WI38 (cell line): ENCODE data around the gene BLNK.
A peak's percentile ranks its signal among the peaks of the same experiment; 100 is the strongest.

Source experiments
- H3K4me3 ChIP-seq: 2 replicates; pipeline ENCODE4 v1.5.1; 2011; ENCODE audit warnings: low read depth, mild to moderate bottlenecking, control low read depth, low read length
- CTCF ChIP-seq: IDR thresholded peaks from 2 replicates; pipeline ENCODE4 v1.5.1; 2012; ENCODE audit warnings: low read depth, mild to moderate bottlenecking, control low read depth, low read length

Gene BLNK

DNA sequence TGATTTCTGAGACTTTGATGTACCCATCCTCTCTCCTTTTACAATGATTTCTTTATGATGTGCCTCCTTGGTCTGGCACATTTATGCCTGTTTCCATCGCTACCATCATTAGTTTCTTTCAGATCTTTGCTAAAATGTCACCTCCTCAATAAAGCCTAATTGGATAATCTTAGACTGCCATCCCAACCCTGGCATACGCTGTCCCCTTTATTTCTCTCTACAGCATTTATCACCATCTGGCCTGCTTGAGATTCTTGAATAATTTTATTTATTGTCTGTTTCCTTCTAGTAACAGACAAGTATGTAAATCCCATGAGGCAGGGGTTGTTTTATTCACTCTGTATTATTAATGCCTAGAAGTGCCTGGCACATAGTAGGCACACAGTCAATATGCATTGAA, 26.1 kb upstream of the BLNK start:
- TF ChIP-seq CTCF = no peak
- H3K4me3 ChIP-seq = no peak overlapping the region

DNA sequence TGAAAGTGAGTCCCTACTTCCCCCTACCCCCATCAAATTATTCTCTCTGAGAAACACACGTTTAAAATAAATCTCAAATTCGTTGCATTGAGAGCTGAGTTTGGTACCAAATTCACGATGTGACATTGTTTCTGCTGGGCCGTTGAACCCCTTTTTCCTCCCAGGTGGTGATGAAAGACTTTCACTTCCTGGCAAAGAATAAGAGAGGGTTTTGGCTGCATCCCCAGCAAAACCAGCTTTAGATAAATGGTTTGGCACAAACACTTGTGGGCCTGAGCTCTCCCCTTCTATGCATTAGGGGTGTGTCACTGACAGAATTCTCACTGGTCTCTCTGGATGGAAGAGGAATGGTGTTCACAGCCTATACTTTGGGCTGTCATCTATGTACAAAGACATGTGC, 24.1 kb upstream of the BLNK start:
- H3K4me3 ChIP-seq = no peak overlapping the region
- TF ChIP-seq CTCF = no peak

DNA sequence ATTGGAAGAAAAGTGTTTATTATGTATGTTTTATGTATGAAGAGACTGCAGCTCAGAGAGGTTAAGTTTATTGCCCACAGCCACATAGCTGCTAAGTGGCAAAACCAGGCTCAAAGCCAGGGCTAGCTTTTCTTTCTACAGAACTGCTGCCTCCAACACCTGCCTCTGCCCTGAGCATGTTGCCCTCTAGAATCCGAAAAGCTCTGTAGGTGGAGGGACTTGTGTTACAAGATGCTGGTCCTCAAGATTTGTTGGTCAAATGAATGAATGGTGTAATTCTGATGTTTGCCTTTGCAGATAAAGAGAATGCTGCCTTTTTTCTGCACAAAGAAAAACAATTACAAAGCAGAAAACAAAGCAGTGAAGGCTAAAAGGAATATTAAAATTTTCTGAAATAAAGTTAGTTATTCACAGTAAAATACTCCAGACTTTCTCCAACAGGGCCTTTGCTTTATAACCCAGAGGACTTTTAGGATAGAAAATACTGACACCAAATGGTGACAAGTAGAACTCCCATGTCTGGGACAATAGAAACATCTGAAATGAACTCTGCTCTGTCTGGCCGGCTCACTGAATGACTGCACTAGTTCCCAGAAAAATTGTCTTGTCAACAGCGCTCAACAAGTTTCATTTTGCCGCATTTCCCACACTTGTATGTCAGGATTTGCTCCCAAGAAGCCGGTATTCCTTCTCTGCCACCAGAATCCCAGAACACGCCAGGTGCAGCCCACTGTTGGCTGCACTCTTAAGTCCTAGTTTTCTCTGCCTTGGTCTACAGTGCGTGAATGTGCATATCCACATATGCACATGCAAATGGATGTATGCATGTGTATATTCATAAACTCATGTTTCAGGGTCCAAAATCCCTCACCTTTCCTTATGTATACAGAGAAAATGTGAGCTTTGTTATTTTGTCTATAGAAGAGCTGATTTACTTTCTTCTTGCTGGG, 21.9 kb upstream of the BLNK start:
- H3K4me3 ChIP-seq = no peak overlapping the region
- TF ChIP-seq CTCF = peak; percentile 19; the same call in 1 of the 2 replicates

- H3K4me3 ChIP-seq = no peak overlapping the region
- TF ChIP-seq CTCF = no peak
Observed at GRCh38 chr10:96290368-96291133, 19.2 kb upstream of the BLNK start.

GRCh38 chr10:96289218-96289910, 18.0 kb upstream of the BLNK start:
- TF ChIP-seq CTCF = no peak
- no peak overlapping the region for H3K4me3 ChIP-seq

DNA sequence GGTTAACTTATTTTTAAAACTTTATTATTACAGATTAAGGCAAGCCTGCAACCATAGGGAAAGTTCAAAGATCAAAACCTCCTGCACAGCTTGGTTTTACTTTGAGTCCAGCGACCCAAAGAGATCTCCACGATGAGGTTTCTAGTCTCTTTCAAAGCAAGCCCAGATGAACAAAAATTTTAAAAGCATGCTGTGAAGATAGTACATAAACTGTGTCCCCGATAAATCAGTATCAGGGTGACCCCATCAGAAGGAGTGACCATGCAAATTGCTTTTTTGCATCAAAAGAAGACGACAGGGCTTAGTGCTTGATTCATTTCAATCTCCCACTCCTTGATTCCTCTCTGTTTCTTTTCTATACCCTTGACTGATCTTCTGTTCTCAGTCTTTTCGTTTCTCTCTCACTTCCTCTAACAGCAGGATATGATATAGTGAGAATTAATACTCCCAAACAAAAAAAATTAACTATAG, 16.8 kb upstream of the BLNK start:
- no peak overlapping the region for H3K4me3 ChIP-seq
- no peak for TF ChIP-seq CTCF
